OCI-LY7 (cell line): Measurements from ENCODE around the gene ALDH1A2.

Experiments used
- CTCF ChIP-seq: fragments of 200-600 bp; sonication (generic); conservative IDR thresholded peaks from 2 replicates; pipeline ENCODE4 v1.5.1; 2014; ENCODE audit warnings: mild to moderate bottlenecking, antibody characterized with exemption, low read length, moderate library complexity, mixed read lengths
- EZH2phosphoT487 ChIP-seq: fragments of 200-600 bp; sonication (generic); IDR thresholded peaks from 2 replicates; pipeline ENCODE4 v1.6.1; 2018; ENCODE audit warnings: low read depth, borderline replicate concordance, mild to moderate bottlenecking, mixed run types, antibody characterized with exemption, low read length, moderate library complexity, mixed read lengths

DNA sequence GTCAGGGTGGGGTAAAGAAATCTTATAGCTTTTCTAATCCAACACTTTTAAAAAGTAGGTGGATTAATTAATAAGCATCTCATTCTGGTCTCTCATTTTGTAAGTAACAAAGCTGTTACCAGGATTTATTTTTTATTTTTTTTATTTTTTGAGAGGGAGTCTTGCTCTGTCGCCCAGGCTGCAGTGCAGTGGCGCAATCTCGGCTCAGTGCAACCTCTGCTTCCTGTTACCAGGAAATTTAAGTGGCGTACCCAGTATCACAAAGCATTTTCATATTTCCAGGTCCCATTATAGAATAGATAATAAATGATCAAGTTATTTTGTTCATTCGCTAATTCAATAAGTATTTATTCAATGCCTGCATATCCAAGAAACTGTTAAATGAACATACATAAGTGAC is 13.2 kb downstream of the ALDH1A2 start:
- TF ChIP-seq CTCF (no peak), EZH2phosphoT487 (no peak)
